ENCODE data around the gene LIPE.

GRCh38 chr19:42400404-42400803 lies 26.8 kb downstream of the LIPE start:
- TF ChIP-seq POLR2A (IDR thresholded peaks at IDR 0.05) (no peak), EP300 (IDR thresholded peaks at IDR 0.05) (no peak)
